Breast epithelium (tissue), 3 donors: ENCODE results near the gene GABRB3.

ENCODE experiments used
- CTCF ChIP-seq, 3 donors: fragments of 450-650 bp; IDR thresholded peaks; one replicate each; pipeline ENCODE4 v1.5.1; 2016 to 2017; ENCODE audit warnings: antibody characterized with exemption in 3 of 3, mild to moderate bottlenecking in 3 of 3, moderate library complexity in 3 of 3
- POLR2A ChIP-seq: fragments of 450-650 bp; IDR thresholded peaks from one replicate; pipeline ENCODE4 v1.6.1; 2016; ENCODE audit warnings: antibody characterized with exemption, mild to moderate bottlenecking, moderate library complexity

GRCh38 chr15:26614734-26615133 is 158.1 kb downstream of the GABRB3 start:
- TF ChIP-seq CTCF (IDR thresholded peaks at IDR 0.05) (no peak), POLR2A (no peak)
